OCI-LY7 (cell line): ENCODE measurements around the gene HUS1B. TPM values are rescaled to one million over a fixed set of nuclear protein-coding genes. Genes with fewer than 3 reads are reported as not detected.

Experiments used
- BruUV-seq: library from RNA; stranded (reverse); fragments of 400-500 nt; replicated peaks from 2 replicates; lab custom pipeline; 2021; lab: Mats Ljungman, UMichigan
- CTCF ChIA-PET: fragments of 300-600 bp; sonication (Branson Sonifier 250); formaldehyde crosslinking; loops from one replicate; lab custom pipeline; 2022; ENCODE audit warnings: antibody characterized with exemption; ENCODE audit not compliant: unreplicated experiment; lab: Charles Lee
- POLR2A ChIA-PET: fragments of 300-600 bp; sonication (Branson Sonifier 250); formaldehyde crosslinking; loops from one replicate; lab custom pipeline; 2022; ENCODE audit warnings: antibody characterized with exemption; lab: Charles Lee
- DNase-seq: peaks from one replicate; pipeline ENCODE4 v3.0.0-alpha.2; 2015; ENCODE audit warnings: low spot score
- H2AFZ ChIP-seq: fragments of 200-600 bp; sonication (generic), shearing (Covaris generic); 2 replicates; pipeline ENCODE4 v1.6.1; 2014; ENCODE audit warnings: mild to moderate bottlenecking, antibody characterized with exemption, low read length, moderate library complexity
- H3K27ac ChIP-seq: fragments of 200-600 bp; sonication (generic); 2 replicates; pipeline ENCODE4 v1.5.1; 2014; ENCODE audit warnings: mixed run types, low read depth, mild to moderate bottlenecking, moderate library complexity, low read length, inconsistent platforms; ENCODE audit not compliant: poor library complexity, severe bottlenecking
- H3K36me3 ChIP-seq: fragments of 200-600 bp; sonication (generic); 2 replicates; pipeline ENCODE4 v1.6.1; 2014; ENCODE audit warnings: mild to moderate bottlenecking, antibody characterized with exemption, low read length, moderate library complexity, mixed read lengths; ENCODE audit not compliant: insufficient read depth
- H3K4me1 ChIP-seq: fragments of 200-600 bp; sonication (generic); 2 replicates; pipeline ENCODE4 v1.5.1; 2014; ENCODE audit warnings: mild to moderate bottlenecking, low read length; ENCODE audit not compliant: insufficient read depth, poor library complexity, severe bottlenecking
- H3K4me2 ChIP-seq: fragments of 200-600 bp; sonication (generic); 2 replicates; pipeline ENCODE4 v1.6.1; 2014; ENCODE audit warnings: mild to moderate bottlenecking, low read length
- H3K4me3 ChIP-seq: fragments of 200-600 bp; sonication (generic); 2 replicates; pipeline ENCODE4 v1.5.1; 2014; ENCODE audit warnings: mild to moderate bottlenecking, low read depth, low read length; ENCODE audit not compliant: poor library complexity, severe bottlenecking
- H3K79me2 ChIP-seq: fragments of 200-600 bp; sonication (generic); 2 replicates; pipeline ENCODE4 v1.6.1; 2016; ENCODE audit warnings: low read depth, mild to moderate bottlenecking, low read length, moderate library complexity, mixed read lengths; ENCODE audit not compliant: insufficient read depth
- H3K9me2 ChIP-seq: fragments of 200-600 bp; sonication (generic); 2 replicates; pipeline ENCODE4 v1.6.1; 2016; ENCODE audit warnings: mild to moderate bottlenecking, low read length, mixed read lengths; ENCODE audit not compliant: insufficient read depth
- H3K9me3 ChIP-seq: fragments of 200-600 bp; sonication (generic); 2 replicates; pipeline ENCODE4 v1.6.1; 2014; ENCODE audit warnings: mild to moderate bottlenecking, mixed run types, low read length, mixed read lengths
- H4K20me1 ChIP-seq: fragments of 200-600 bp; sonication (generic); 2 replicates; pipeline ENCODE4 v1.6.1; 2014; ENCODE audit warnings: mild to moderate bottlenecking, antibody characterized with exemption, low read length, moderate library complexity, mixed read lengths; ENCODE audit not compliant: insufficient read depth
- EZH2phosphoT487 ChIP-seq: fragments of 200-600 bp; sonication (generic); IDR thresholded peaks from 2 replicates; pipeline ENCODE4 v1.6.1; 2018; ENCODE audit warnings: low read depth, borderline replicate concordance, mild to moderate bottlenecking, mixed run types, antibody characterized with exemption, low read length, moderate library complexity, mixed read lengths
- intact Hi-C: fragments of 100-400 bp; cut with micrococcal nuclease; formaldehyde crosslinking; loops from one replicate; pipeline ENCODE4 v1.10.0; 2022; ENCODE audit not compliant: unreplicated experiment
- total RNA-seq, 2 experiments: library from RNA; depleted of rRNA in 1 of 2; stranded (reverse); fragments of >200 nt in 1 of 2; shearing (Covaris generic) in 1 of 2; gene quantifications; 2 replicates each; pipeline ENCODE4 v1.2.3, GENCODE V29; 2014 to 2022
- TF ChIP-seq, protein P1 (sequence below): fragments of 200-600 bp; sonication (generic); conservative IDR thresholded peaks from 2 replicates; pipeline ENCODE4 v1.5.1; 2014; ENCODE audit warnings: mild to moderate bottlenecking, antibody characterized with exemption, low read length, moderate library complexity, mixed read lengths

HUS1B gene
- total RNA-seq, 2 experiments from 2014 or later = 1.6 to 3.8 TPM

DNA sequence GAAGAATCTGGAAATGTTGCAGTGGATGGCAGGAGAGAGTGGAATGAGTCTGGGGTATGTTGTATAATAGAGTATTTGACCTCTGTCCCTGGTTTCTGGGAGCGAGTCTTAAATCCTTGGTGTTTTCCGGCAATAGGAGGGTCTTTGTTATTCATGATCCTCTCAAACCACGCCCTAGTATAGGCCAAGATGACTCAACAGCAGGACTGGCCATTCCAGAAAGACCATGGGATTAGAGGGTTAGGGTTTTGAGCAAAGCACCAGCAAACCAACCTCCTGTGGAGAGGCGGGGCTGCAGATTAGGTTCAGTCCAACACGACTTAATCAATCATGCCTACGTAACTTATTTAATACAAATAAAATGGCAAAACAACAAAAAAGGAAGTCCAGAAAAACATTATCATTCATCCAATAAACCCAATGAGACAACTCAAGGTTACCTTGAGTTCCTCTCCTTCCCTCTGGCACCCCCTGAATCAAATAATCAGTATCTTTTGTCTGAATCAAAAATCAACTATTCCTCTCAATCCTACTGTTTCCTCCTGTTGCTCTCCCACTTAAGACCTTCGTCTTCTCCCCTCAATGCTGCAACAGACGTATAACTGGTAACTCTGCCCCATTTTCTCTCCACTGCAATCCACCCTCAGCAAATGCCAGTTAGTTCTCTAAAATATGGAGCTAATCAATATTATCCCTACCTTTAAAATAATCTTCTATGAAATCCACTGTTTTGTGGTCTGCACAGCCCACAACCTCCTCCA is 15.5 kb downstream of the HUS1B start:
- no peak for DNase-seq
- TF ChIP-seq, protein P1, sequence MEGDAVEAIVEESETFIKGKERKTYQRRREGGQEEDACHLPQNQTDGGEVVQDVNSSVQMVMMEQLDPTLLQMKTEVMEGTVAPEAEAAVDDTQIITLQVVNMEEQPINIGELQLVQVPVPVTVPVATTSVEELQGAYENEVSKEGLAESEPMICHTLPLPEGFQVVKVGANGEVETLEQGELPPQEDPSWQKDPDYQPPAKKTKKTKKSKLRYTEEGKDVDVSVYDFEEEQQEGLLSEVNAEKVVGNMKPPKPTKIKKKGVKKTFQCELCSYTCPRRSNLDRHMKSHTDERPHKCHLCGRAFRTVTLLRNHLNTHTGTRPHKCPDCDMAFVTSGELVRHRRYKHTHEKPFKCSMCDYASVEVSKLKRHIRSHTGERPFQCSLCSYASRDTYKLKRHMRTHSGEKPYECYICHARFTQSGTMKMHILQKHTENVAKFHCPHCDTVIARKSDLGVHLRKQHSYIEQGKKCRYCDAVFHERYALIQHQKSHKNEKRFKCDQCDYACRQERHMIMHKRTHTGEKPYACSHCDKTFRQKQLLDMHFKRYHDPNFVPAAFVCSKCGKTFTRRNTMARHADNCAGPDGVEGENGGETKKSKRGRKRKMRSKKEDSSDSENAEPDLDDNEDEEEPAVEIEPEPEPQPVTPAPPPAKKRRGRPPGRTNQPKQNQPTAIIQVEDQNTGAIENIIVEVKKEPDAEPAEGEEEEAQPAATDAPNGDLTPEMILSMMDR = no peak
- TF ChIP-seq EZH2phosphoT487 = no peak
- intact Hi-C loops = no loop called here
- Histone ChIP-seq H3K9me2 (no peaks in the 10 kb centered on the region), H3K4me2 (no peak overlapping the region), H3K4me1 (no peaks in the 10 kb centered on the region), H3K4me3 (no peak overlapping the region), H3K27ac (no peak overlapping the region), H3K9me3 (no peaks in the 10 kb centered on the region), H3K79me2 (no peaks in the 10 kb centered on the region), H3K36me3 (no peaks in the 10 kb centered on the region), H2AFZ (no peak overlapping the region), H4K20me1 (no peaks in the 10 kb centered on the region; the same call in 1 of the 2 replicates)
- no TSS peak for BruUV-seq
- POLR2A ChIA-PET = interaction anchor here (0.6 kb wide), 1 partner anchor 430 kb away, joined by 3 read pairs; no protein-coding TSS in a partner anchor
- CTCF ChIA-PET = no interaction called here

DNA sequence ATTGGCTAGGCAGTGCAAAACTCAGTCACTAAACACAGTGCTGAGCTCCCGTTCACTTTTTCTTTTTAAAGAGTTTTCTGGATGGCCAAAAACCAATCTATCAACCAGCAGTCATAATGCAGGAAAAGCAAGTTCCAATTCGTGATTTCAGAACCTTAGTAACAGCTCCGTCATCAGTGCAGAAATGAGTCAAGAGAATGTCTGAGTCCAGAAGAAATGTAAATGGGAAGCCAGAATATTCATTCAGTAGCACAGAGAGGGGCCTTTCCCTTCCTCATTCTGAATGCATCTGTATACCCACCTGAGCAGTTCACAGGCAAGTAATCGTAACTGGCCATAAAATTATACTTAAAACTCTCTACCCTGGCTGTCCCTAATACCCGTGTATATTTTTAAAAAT is 20.4 kb downstream of the HUS1B start:
- Histone ChIP-seq H3K4me3 (no peak overlapping the region), H2AFZ (no peak overlapping the region), H4K20me1 (no peaks in the 10 kb centered on the region; the same call in 1 of the 2 replicates), H3K36me3 (no peaks in the 10 kb centered on the region), H3K79me2 (no peaks in the 10 kb centered on the region), H3K4me2 (no peak overlapping the region), H3K9me2 (no peaks in the 10 kb centered on the region), H3K9me3 (no peaks in the 10 kb centered on the region), H3K27ac (no peak overlapping the region), H3K4me1 (no peaks in the 10 kb centered on the region)
- ChIA-PET CTCF (no interaction called here), POLR2A (interaction anchor here (0.5 to 0.9 kb wide), 5 partner anchors 10 to 78 kb away, joined by 3 to 5 read pairs (median 3); no protein-coding TSS in a partner anchor)
- intact Hi-C loops = no loop called here
- TF ChIP-seq EZH2phosphoT487 = no peak
- TF ChIP-seq, protein P1 = no peak
- no peak for DNase-seq
- BruUV-seq = no TSS peak

- DNase-seq = no peak
- Histone ChIP-seq H3K4me1 (no peaks in the 10 kb centered on the region), H3K27ac (no peak overlapping the region), H3K4me3 (no peak overlapping the region), H4K20me1 (no peaks in the 10 kb centered on the region), H3K79me2 (no peaks in the 10 kb centered on the region), H3K9me2 (no peaks in the 10 kb centered on the region), H3K4me2 (no peak overlapping the region), H3K36me3 (no peaks in the 10 kb centered on the region), H3K9me3 (no peaks in the 10 kb centered on the region), H2AFZ (no peak overlapping the region)
- no TSS peak for BruUV-seq
- TF ChIP-seq, protein P1 = no peak
- TF ChIP-seq EZH2phosphoT487 = no peak
- POLR2A ChIA-PET = interaction anchor here (0.7 kb wide), 1 partner anchor 159 kb away, joined by 4 read pairs; no protein-coding TSS in a partner anchor
- intact Hi-C loops = no loop called here
- CTCF ChIA-PET = no interaction called here
These were observed 21.7 kb downstream of the HUS1B start for GRCh38 chr6:635233-635632.
